Fibroblast of upper back skin (primary cell): ENCODE results near the gene ZBTB6.
"Not testable (repeated sequence)": the region's sequence is repeated elsewhere in the genome, so short reads cannot be mapped to it uniquely, and the experiment has no call there.

Source experiments
- DNase-seq: peaks from one replicate; pipeline ENCODE4 v3.0.0-alpha.2; 2013

ZBTB6 gene

GRCh38 chr9:122923947-122924346, 10.8 kb upstream of the ZBTB6 start:
- no peak for DNase-seq

- DNase-seq: no peak
Measured at GRCh38 chr9:122922713-122923112, 9.6 kb upstream of the ZBTB6 start.

GRCh38 chr9:122918310-122918709, 5.2 kb upstream of the ZBTB6 start:
- no peak for DNase-seq

- no peak for DNase-seq
Measured at GRCh38 chr9:122912671-122912963, 506 bp downstream of the ZBTB6 start.

DNA sequence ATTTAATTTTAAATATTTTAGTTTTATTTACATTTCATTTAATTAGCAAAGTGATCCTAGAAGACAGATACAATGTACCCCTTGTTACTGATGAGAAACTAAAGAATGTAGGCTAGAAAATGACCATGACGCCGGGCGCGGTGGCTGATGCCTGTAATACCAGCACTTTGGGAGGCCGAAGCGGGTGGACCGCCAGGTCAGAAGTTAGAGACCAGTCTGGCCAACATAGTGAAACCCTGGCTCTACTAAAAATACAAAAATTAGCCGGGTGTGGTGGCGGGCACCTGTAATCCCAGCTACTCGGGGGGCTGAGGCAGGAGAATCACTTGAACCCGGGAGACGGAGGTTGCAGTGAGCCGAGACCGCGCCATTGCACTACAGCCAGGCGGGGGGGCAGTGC, 7.0 kb downstream of the ZBTB6 start:
- DNase-seq: not testable (repeated sequence)

- DNase-seq: peak; percentile 100
Measured at GRCh38 chr9:122904823-122905710, 8.1 kb downstream of the ZBTB6 start, which contains the start of gene RC3H2. RC3H2 (minus strand) TSS chr9:122905359; CDS start chr9:122897509, 7,850 bp downstream.

DNA sequence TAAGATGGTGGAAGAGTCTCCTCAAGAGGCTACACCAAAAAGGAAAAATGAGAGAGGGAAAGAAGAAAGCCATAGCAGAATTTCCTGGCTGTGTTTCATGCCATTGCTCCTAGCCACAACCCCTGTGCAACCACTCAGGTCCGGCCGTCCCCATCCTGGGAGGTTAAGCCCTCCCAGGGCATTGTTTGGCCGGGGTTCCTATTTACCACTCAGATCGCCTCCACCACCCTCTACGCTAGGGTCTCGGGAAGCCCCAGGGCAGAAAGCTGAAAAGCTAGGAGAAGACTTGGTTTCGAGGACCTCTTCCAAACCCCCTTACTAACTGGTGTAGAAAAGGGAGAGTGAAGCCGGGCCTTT, 8.7 kb downstream of the ZBTB6 start:
- DNase-seq: peak; percentile 14

DNA sequence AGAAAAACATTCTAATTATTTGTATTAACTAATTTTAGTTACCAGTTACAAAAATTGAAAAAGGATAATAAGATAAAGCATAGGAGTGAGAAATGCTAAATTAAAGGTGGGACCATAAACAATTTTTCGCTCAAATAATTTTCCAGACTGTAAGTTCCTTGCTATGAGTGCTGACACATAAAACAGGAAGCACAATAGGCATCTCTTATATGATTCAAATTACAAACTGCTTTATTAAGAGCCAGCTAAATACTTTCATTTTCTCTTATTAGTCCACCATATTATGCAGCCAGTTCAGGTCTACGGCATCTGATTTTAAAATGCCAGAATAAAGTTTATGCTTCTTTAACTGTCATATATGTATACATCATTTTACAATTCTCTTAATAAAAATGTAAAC, 12.3 kb downstream of the ZBTB6 start:
- peak; percentile 13 for DNase-seq

GRCh38 chr9:122897969-122898368, 15.2 kb downstream of the ZBTB6 start:
- DNase-seq: no peak

- no peak for DNase-seq
Measured at GRCh38 chr9:122888480-122888879, 24.6 kb downstream of the ZBTB6 start.

DNA sequence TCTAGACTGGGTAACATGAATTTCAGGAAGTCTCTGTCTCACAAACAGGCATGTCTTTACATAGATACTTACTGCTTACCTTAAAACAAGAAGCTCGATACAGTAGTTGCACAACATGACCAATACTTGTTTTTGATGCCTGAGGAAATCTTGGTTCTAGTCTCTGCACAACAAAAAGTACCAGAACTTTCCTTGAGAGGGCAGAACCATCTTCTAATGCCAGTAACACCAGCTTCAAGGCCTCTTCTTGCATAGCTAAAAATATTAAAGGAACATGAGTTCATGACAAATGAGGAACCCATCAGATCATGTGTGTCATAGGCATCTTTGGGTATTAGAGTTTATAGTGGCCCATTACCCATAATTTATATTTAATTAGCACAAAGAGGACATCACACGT, 30.0 kb downstream of the ZBTB6 start:
- DNase-seq: no peak

DNA sequence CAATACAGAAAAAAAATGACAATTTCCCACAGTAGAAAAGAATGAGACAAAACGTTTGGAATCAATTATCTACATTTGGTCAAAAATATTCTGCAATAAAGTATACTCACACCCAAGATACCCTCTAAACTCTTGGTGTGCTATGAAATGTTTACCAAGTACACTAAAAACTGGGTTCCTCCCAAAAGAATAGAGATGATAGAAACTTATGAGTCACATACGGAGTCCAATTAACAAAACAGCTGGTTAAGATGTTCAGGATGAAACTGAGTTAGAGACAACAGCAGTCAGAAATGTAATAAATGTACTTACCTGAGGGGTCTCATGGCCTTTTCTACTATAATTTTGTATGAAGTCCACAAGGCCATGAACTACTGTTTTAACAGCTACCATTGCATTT, 33.7 kb downstream of the ZBTB6 start:
- no peak for DNase-seq

DNA sequence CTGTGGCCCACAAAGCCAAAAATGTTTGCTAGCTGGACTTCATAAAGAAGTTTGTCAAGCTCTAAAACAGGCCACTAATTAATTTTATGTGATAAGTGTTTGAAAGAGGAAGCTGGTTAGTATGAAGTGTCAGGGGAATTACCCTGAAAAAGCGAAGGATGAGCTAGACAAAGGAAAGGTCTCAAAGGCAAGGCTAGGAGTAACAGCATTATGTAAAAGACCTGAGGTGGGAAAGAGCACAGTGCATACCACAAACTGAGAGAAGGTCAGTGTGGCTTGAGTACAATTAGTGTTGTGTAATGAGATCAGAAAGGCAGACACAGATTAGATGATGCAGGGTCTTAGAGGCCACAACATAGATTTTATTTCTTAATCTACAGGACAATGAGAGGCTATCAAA, 37.6 kb downstream of the ZBTB6 start:
- no peak for DNase-seq

DNA sequence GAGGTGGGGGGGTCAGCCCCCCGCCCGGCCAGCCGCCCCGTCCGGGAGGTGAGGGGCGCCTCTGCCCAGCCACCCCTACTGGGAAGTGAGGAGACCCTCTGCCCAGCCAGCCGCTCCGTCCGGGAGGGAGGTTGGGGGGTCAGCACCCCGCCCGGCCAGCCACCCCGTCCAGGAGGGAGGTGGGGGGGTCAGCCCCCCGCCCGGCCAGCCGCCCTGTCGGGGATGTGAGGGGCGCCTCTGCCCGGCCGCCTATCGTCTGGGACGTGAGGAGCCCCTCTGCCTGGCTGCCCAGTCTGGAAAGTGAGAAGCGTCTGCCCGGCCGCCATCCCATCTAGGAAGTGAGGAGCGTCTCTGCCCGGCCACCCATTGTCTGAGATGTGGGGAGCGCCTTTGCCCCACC, 45.8 kb downstream of the ZBTB6 start:
- not testable (repeated sequence) for DNase-seq

GRCh38 chr9:122866079-122866478, 47.0 kb downstream of the ZBTB6 start:
- no peak for DNase-seq

DNA sequence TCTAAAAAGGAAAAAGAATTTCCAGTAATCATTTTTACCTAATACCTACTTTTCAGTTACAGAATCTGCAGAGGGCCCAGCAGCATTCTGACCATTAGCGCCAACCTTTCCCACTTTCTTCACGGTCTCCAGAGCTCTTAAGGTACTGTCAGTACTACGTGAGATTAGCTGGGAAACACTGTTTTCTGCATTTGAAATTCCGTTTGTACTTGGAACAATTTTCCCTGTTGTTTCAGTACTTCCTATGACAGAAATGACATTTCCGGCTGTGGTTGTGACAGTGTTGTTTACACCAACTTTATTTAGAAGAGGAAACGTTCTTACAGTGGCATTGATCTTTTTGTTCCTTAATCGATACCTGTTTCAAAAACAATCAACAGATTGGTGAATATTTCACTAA, 47.8 kb downstream of the ZBTB6 start:
- DNase-seq: no peak

GRCh38 chr9:122863407-122863806, 49.7 kb downstream of the ZBTB6 start:
- no peak for DNase-seq

DNA sequence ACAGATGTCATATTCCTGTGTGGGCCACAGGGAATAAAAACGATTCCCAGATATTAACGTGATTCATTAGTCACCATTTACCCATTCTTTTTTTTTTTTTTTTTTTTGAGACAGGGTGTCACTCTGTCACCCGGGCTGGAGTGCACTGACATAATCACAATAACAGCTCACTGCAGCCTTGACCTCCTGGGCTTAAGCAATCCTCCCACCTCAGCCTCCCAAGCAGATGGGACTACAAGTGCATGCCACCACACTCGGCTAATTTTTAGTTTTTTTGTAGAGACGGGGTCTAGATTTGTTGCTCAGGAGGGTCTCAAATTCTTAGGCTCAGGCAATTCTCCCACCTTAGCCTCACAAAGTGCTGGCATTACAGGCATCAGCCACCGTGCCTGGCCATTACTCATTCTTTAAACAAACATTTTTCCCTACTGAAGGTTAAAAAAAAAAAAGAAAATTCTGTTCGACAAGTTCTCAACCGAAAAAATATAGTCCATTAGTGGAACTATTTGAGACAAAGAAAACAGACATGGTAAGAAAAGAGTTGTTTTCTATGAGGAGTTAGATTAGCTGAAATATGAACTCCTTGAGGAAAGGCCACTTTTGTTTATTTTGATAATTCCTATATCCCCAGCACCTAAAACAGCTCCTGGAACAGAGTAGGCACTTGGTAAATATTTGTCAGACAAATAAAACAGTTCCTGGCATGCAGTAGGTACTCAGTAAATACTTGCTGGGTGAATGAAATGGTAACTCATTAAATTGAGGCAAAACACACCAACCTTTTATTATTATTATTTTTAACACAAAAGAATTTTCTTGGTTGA, 52.6 kb downstream of the ZBTB6 start:
- DNase-seq: no peak
